IMR-90 (cell line): ENCODE data around the gene GALNT13. TPM values are rescaled to one million over a fixed set of nuclear protein-coding genes. Genes with fewer than 3 reads are reported as not detected.

Experiments used
- ATAC-seq: fragments of 200-7000 bp; cut with Tn5 transposase; 2 replicates; pipeline ENCODE4 v1.9.1; 2020; ENCODE audit warnings: low read depth, mild to moderate bottlenecking, moderate library complexity
- BruUV-seq: library from RNA; stranded (reverse); fragments of 400-500 nt; replicated peaks from 2 replicates; lab custom pipeline; 2021; lab: Mats Ljungman, UMichigan
- CTCF ChIA-PET: fragments of 300-600 bp; formaldehyde crosslinking; extraction: SDS; loops from one replicate; lab custom pipeline; 2021; ENCODE audit warnings: antibody characterized with exemption; lab: Yijun Ruan, JAX
- POLR2A ChIA-PET: fragments of 300-600 bp; sonication (Branson Sonifier 250); formaldehyde crosslinking; loops from one replicate; lab custom pipeline; 2022; ENCODE audit warnings: antibody characterized with exemption; ENCODE audit not compliant: unreplicated experiment; lab: Charles Lee
- DNase-seq: peaks from one replicate; pipeline ENCODE4 v3.0.0; 2013
- H2AFZ ChIP-seq: replicated peaks from 2 replicates; pipeline ENCODE3; 2013; ENCODE audit warnings: low read length, mild to moderate bottlenecking; ENCODE audit not compliant: poor library complexity
- H2AK5ac ChIP-seq: 2 replicates; pipeline ENCODE4 v1.6.1; 2013; ENCODE audit warnings: low read depth, low read length, inconsistent platforms
- H2AK9ac ChIP-seq: replicated peaks from 2 replicates; pipeline ENCODE3; 2013; ENCODE audit warnings: mild to moderate bottlenecking, low read depth, low read length, moderate library complexity; ENCODE audit not compliant: poor library complexity
- H2BK120ac ChIP-seq: 2 replicates; pipeline ENCODE4 v1.6.1; 2013; ENCODE audit warnings: low read depth, low read length, inconsistent platforms
- H2BK15ac ChIP-seq: 3 replicates; pipeline ENCODE4 v1.6.1; 2013; ENCODE audit warnings: low read depth, low read length, inconsistent platforms
- H2BK20ac ChIP-seq: 2 replicates; pipeline ENCODE4 v1.6.1; 2013; ENCODE audit warnings: low read depth, mild to moderate bottlenecking, inconsistent platforms, low read length, moderate library complexity
- H2BK5ac ChIP-seq: 2 replicates; pipeline ENCODE4 v1.6.1; 2013; ENCODE audit warnings: mild to moderate bottlenecking, low read depth, low read length, inconsistent platforms; ENCODE audit not compliant: poor library complexity, severe bottlenecking
- H3K14ac ChIP-seq: replicated peaks from 2 replicates; pipeline ENCODE4 v1.6.1; 2013; ENCODE audit warnings: low read depth, low read length, inconsistent platforms
- H3K18ac ChIP-seq: 2 replicates; pipeline ENCODE4 v1.6.1; 2013; ENCODE audit warnings: low read depth, low read length, control low read depth
- H3K23ac ChIP-seq: 2 replicates; pipeline ENCODE4 v1.6.1; 2013; ENCODE audit warnings: low read depth, low read length, inconsistent platforms
- H3K27ac ChIP-seq: 2 replicates; pipeline ENCODE4 v1.5.1; 2013; ENCODE audit warnings: mild to moderate bottlenecking, control low read depth, low read length; ENCODE audit not compliant: insufficient read depth
- H3K27me3 ChIP-seq: 2 replicates; pipeline ENCODE4 v1.6.1; 2013; ENCODE audit warnings: low read length; ENCODE audit not compliant: control insufficient read depth, insufficient read depth
- H3K36me3 ChIP-seq: 2 replicates; pipeline ENCODE4 v1.6.1; 2013; ENCODE audit warnings: low read length, mixed read lengths; ENCODE audit not compliant: control insufficient read depth, insufficient read depth
- H3K4ac ChIP-seq: 2 replicates; pipeline ENCODE4 v1.6.1; 2013; ENCODE audit warnings: low read depth, low read length, inconsistent platforms
- H3K4me1 ChIP-seq: 2 replicates; pipeline ENCODE4 v1.6.1; 2013; ENCODE audit warnings: low read length, mixed read lengths; ENCODE audit not compliant: control insufficient read depth, insufficient read depth
- H3K4me2 ChIP-seq: 2 replicates; pipeline ENCODE4 v1.6.1; 2013; ENCODE audit warnings: low read depth, mild to moderate bottlenecking, control low read depth, low read length, moderate library complexity
- H3K4me3 ChIP-seq: 2 replicates; pipeline ENCODE4 v1.5.1; 2013; ENCODE audit warnings: low read depth, mild to moderate bottlenecking, control low read depth, low read length, moderate library complexity; ENCODE audit not compliant: insufficient read depth
- H3K56ac ChIP-seq: 2 replicates; pipeline ENCODE4 v1.6.1; 2013; ENCODE audit warnings: low read length, inconsistent platforms; ENCODE audit not compliant: insufficient read depth; ENCODE audit errors: extremely low read depth
- H3K79me1 ChIP-seq, 2 experiments: 2 replicates each; pipeline ENCODE4 v1.6.1; 2013; ENCODE audit warnings: low read length in 2 of 2, inconsistent platforms in 1 of 2, low read depth in 1 of 2
- H3K9ac ChIP-seq: 2 replicates; pipeline ENCODE4 v1.6.1; 2013; ENCODE audit warnings: low read depth, low read length, control low read depth
- H3K9me1 ChIP-seq: 2 replicates; pipeline ENCODE4 v1.6.1; 2013; ENCODE audit warnings: low read length, inconsistent platforms; ENCODE audit not compliant: insufficient read depth
- H3K9me3 ChIP-seq: 2 replicates; pipeline ENCODE4 v1.6.1; 2013; ENCODE audit warnings: low read length; ENCODE audit not compliant: control insufficient read depth, insufficient read depth
- H4K20me1 ChIP-seq: 2 replicates; pipeline ENCODE4 v1.6.1; 2013; ENCODE audit warnings: low read length, inconsistent platforms; ENCODE audit not compliant: insufficient read depth
- H4K5ac ChIP-seq: 2 replicates; pipeline ENCODE4 v1.6.1; 2013; ENCODE audit warnings: mild to moderate bottlenecking, low read depth, low read length, control low read depth
- H4K8ac ChIP-seq, 2 experiments: 2 replicates each; pipeline ENCODE4 v1.6.1; 2013; ENCODE audit warnings: low read depth in 2 of 2, low read length in 2 of 2, control low read depth in 1 of 2, inconsistent platforms in 1 of 2
- H4K91ac ChIP-seq: 2 replicates; pipeline ENCODE4 v1.6.1; 2013; ENCODE audit warnings: low read depth, low read length, inconsistent platforms; ENCODE audit not compliant: insufficient read depth
- ELK1 ChIP-seq: fragments of 150-350 bp; IDR thresholded peaks from 2 replicates; pipeline ENCODE4 v1.6.1; 2016; ENCODE audit warnings: low read depth, mild to moderate bottlenecking, low read length, moderate library complexity, borderline replicate concordance
- NFE2L2 ChIP-seq: fragments of 150-350 bp; IDR thresholded peaks from 2 replicates; pipeline ENCODE4 v1.6.1; 2016; ENCODE audit warnings: low read depth, mild to moderate bottlenecking, low read length
- POLR2A ChIP-seq: IDR thresholded peaks from 2 replicates; pipeline ENCODE4 v1.6.1; 2012; ENCODE audit warnings: mild to moderate bottlenecking, low read depth, low read length
- WGBS, 2 experiments: methylation state at CpG; one replicate each; pipeline versions ENCODE4 v1.1.5 to v1.1.7; 2013; ENCODE audit warnings: missing lambda C conversion rate in 2 of 2; ENCODE audit not compliant: insufficient read length in 1 of 2; ENCODE audit errors: extremely low coverage in 2 of 2; 5-methylcytosine and 5-hydroxymethylcytosine counted together
- dilution Hi-C: fragments of 300-500 bp; cut with HindIII; formaldehyde crosslinking; loops from one replicate; pipeline ENCODE4 v1.14.3; 2018; ENCODE audit warnings: low sequenced_read_pairs; ENCODE audit not compliant: unreplicated experiment
- in situ Hi-C: fragments of 300-500 bp; cut with MboI; formaldehyde crosslinking; loops from 3 replicates; pipeline ENCODE4 v1.14.3; 2019; ENCODE audit warnings: low sequenced_read_pairs, inconsistent platforms, mixed read lengths
- intact Hi-C: fragments of 100-400 bp; cut with micrococcal nuclease; formaldehyde crosslinking; loops from 2 replicates; pipeline ENCODE4 v1.10.0; 2022
- polyA plus RNA-seq, 3 experiments: library from polyadenylated mRNA; depleted of rRNA; stranded (reverse); fragments of >200 nt; gene quantifications; 2 replicates each; pipeline ENCODE4 v1.2.3, GENCODE V29; 2012; ENCODE audit warnings: low replicate concordance in 1 of 3
- total RNA-seq: library from RNA; depleted of rRNA; stranded (reverse); fragments of >200 nt; gene quantifications from 2 replicates; pipeline ENCODE4 v1.2.3, GENCODE V29; 2012

Gene GALNT13
- total and polyA plus RNA-seq, 2 of the 4 experiments (the other 2 are of a cell fraction) = 0.03 TPM; not detected in 1

GRCh38 chr2:154375579-154375931 is 503.8 kb downstream of the GALNT13 start:
- H2AFZ ChIP-seq = no peak overlapping the region

More at GRCh38 chr2:154375579-154375931, 503.8 kb downstream of the GALNT13 start:
- TF ChIP-seq ELK1 (no peak), NFE2L2 (no peak), POLR2A (no peak)
- Histone ChIP-seq H3K9me1 (no peaks in the 10 kb centered on the region), H2BK120ac (no peak overlapping the region), H4K5ac (no peak overlapping the region), H3K79me1 (no peaks in the 10 kb centered on the region), H2AK9ac (no peak overlapping the region), H3K36me3 (no peaks in the 10 kb centered on the region), H3K14ac (no peak overlapping the region), H3K4ac (no peak overlapping the region), H3K9me3 (peaks cover under 1% of the 10 kb centered on the region; the same call in 1 of the 2 replicates), H3K4me2 (no peak overlapping the region), H3K56ac (no peak overlapping the region), H3K27me3 (no peaks in the 10 kb centered on the region), H2BK20ac (no peak overlapping the region), H2BK5ac (no peak overlapping the region), H3K4me1 (no peaks in the 10 kb centered on the region), H2BK15ac (no peak overlapping the region), H3K18ac (no peak overlapping the region), H3K9ac (no peak overlapping the region), H3K27ac (no peak overlapping the region), H2AK5ac (no peak overlapping the region), H4K8ac (no peak overlapping the region), H4K91ac (no peak overlapping the region), H3K4me3 (no peak overlapping the region), H3K23ac (no peak overlapping the region), H4K20me1 (no peaks in the 10 kb centered on the region)
- intact Hi-C loops = loop anchor here (2.0 kb wide), 1 partner anchor 503 kb away; no protein-coding TSS in a partner anchor
- BruUV-seq = no TSS peak
- in situ Hi-C loops = no loop called here
- dilution Hi-C loops = no loop called here
- CTCF ChIA-PET = no interaction called here
- ATAC-seq = no peak
- WGBS, 2 experiments = no CpG with 5 or more reads among the region's 7 CpGs
- DNase-seq = no peak
- POLR2A ChIA-PET = no interaction called here
